ENCODE data around the gene STRADB. TPM values are rescaled to one million over a fixed set of nuclear protein-coding genes. Genes with fewer than 3 reads are reported as not detected.
A peak's percentile ranks its signal among the peaks of the same experiment; 100 is the strongest.

STRADB gene
- total RNA-seq, 1 donor from 2014 or later = 9.6 TPM

DNA sequence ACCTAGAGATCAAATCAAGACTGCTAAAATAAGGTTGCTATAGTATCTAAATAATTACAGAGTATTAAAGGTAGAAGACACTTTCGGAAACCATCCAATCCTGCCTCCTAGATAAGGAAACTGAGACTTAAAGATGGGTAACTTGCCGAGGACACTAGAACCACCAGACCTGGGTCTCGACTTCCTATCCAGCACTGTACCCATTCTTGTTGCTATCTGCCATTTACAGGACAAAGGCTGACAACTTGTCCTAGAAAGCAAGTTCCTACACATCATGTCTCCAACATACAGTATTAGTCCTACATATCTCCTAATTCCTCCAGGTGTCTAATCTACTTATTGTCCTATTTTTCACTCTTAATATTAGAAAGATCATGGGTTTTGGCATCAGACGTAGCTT, 38.0 kb upstream of the STRADB start:
- no peak for DNase-seq (ENCODE audit: extremely low spot score in 2 of 2)
- Histone ChIP-seq H3K4me3 (no peak overlapping the region), H3K9me3 (no peaks in the 10 kb centered on the region), H3K36me3 (no peaks in the 10 kb centered on the region), H3K4me1 (peaks cover 24% of the 10 kb centered on the region), H3K27me3 (no peaks in the 10 kb centered on the region), H3K27ac (peak overlapping the region; percentile 37)
- intact Hi-C loops (cut with DNase I) = no loop called here
- TF ChIP-seq, protein P1, sequence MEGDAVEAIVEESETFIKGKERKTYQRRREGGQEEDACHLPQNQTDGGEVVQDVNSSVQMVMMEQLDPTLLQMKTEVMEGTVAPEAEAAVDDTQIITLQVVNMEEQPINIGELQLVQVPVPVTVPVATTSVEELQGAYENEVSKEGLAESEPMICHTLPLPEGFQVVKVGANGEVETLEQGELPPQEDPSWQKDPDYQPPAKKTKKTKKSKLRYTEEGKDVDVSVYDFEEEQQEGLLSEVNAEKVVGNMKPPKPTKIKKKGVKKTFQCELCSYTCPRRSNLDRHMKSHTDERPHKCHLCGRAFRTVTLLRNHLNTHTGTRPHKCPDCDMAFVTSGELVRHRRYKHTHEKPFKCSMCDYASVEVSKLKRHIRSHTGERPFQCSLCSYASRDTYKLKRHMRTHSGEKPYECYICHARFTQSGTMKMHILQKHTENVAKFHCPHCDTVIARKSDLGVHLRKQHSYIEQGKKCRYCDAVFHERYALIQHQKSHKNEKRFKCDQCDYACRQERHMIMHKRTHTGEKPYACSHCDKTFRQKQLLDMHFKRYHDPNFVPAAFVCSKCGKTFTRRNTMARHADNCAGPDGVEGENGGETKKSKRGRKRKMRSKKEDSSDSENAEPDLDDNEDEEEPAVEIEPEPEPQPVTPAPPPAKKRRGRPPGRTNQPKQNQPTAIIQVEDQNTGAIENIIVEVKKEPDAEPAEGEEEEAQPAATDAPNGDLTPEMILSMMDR (IDR thresholded peaks at IDR 0.05) = no peak

- peaks cover 24% of the 10 kb centered on the region for H3K4me1 ChIP-seq
- H3K36me3 ChIP-seq = no peaks in the 10 kb centered on the region
- no peaks in the 10 kb centered on the region for H3K27me3 ChIP-seq
- intact Hi-C loops (cut with DNase I) = no loop called here
- no peak overlapping the region for H3K4me3 ChIP-seq
- TF ChIP-seq POLR2AphosphoS5 (IDR thresholded peaks at IDR 0.05; ENCODE audit: insufficient read depth in 1 of 2, low read depth in 1 of 2) = peak in 1 of 2 donors; percentile 57
- no peak for TF ChIP-seq POLR2A (IDR thresholded peaks at IDR 0.05)
- no peaks in the 10 kb centered on the region for H3K9me3 ChIP-seq
- no peak for DNase-seq (ENCODE audit: extremely low spot score in 2 of 2)
- peak overlapping the region; percentile 37 for H3K27ac ChIP-seq
These were observed 37.2 kb upstream of the STRADB start for GRCh38 chr2:201414099-201415023.

GRCh38 chr2:201415149-201415548, 36.4 kb upstream of the STRADB start:
- Histone ChIP-seq H3K36me3 (no peaks in the 10 kb centered on the region), H3K9me3 (no peaks in the 10 kb centered on the region), H3K4me1 (peaks cover 24% of the 10 kb centered on the region), H3K4me3 (no peak overlapping the region), H3K27ac (no peak overlapping the region), H3K27me3 (no peaks in the 10 kb centered on the region)
- TF ChIP-seq POLR2AphosphoS5 (IDR thresholded peaks at IDR 0.05; ENCODE audit: insufficient read depth in 1 of 2, low read depth in 1 of 2) = no peak
- TF ChIP-seq, protein P1 (IDR thresholded peaks at IDR 0.05) = no peak
- no peak for TF ChIP-seq POLR2A (IDR thresholded peaks at IDR 0.05)
- DNase-seq (ENCODE audit: extremely low spot score in 2 of 2) = no peak
- intact Hi-C loops (cut with DNase I) = no loop called here

- peaks cover 9% of the 10 kb centered on the region for H3K4me1 ChIP-seq
- peak overlapping the region; percentile 52 for H3K27ac ChIP-seq
- TF ChIP-seq POLR2AphosphoS5 (IDR thresholded peaks at IDR 0.05; ENCODE audit: insufficient read depth in 1 of 2, low read depth in 1 of 2) (peak in 1 of 2 donors; percentile 49), POLR2A (IDR thresholded peaks at IDR 0.05) (no peak)
- TF ChIP-seq, protein P1 (IDR thresholded peaks at IDR 0.05) = no peak
- intact Hi-C loops (cut with DNase I) = no loop called here
- DNase-seq (ENCODE audit: extremely low spot score in 2 of 2) = no peak
- no peaks in the 10 kb centered on the region for H3K9me3 ChIP-seq
- no peaks in the 10 kb centered on the region for H3K27me3 ChIP-seq
- H3K4me3 ChIP-seq = no peak overlapping the region
- H3K36me3 ChIP-seq = no peaks in the 10 kb centered on the region
These were observed 32.4 kb upstream of the STRADB start for GRCh38 chr2:201419057-201419635.

DNA sequence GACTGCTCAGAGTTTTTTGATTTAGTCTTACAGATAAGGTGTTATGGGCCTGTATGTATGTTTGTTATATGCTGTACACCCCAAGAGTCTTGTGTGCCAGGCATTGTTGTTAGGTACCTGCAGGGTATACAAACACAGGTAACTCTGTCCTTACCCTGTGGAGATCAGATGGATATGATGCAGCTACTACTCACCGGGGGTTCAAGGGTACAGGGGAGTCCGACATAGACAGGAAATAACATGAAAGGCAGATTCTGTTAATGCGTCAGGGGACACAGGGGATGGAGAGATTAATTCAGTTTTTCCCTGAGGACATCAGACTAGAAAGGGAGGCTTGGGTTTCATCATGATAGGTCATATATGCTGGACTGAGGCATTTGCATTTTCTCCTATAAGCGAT, 31.6 kb upstream of the STRADB start:
- no peaks in the 10 kb centered on the region for H3K9me3 ChIP-seq
- TF ChIP-seq POLR2A (IDR thresholded peaks at IDR 0.05) = no peak
- no peak for TF ChIP-seq POLR2AphosphoS5 (IDR thresholded peaks at IDR 0.05; ENCODE audit: insufficient read depth in 1 of 2, low read depth in 1 of 2)
- TF ChIP-seq, protein P1 (IDR thresholded peaks at IDR 0.05) = no peak
- H3K27me3 ChIP-seq = no peaks in the 10 kb centered on the region
- no peak for DNase-seq (ENCODE audit: extremely low spot score in 2 of 2)
- no peak overlapping the region for H3K4me3 ChIP-seq
- peak overlapping the region; percentile 52 for H3K27ac ChIP-seq
- H3K4me1 ChIP-seq = peaks cover 1% of the 10 kb centered on the region
- no peaks in the 10 kb centered on the region for H3K36me3 ChIP-seq
- intact Hi-C loops (cut with DNase I) = no loop called here
